Fibroblast of pulmonary artery (primary cell): ENCODE results near the gene FRMD4A.
"Not testable (repeated sequence)": the region's sequence is repeated elsewhere in the genome, so short reads cannot be mapped to it uniquely, and the experiment has no call there.

Experiments used
- DNase-seq: peaks from one replicate; pipeline ENCODE4 v3.0.0-alpha.2; 2010; ENCODE audit warnings: low read depth
- H3K4me3 ChIP-seq: replicated peaks from 2 replicates; pipeline ENCODE4 v1.5.1; 2011; ENCODE audit warnings: low read depth, mild to moderate bottlenecking, control low read depth, low read length, moderate library complexity
- TF ChIP-seq, protein P1 (sequence below): IDR thresholded peaks from 2 replicates; pipeline ENCODE4 v1.5.1; 2011; ENCODE audit warnings: mild to moderate bottlenecking, control low read depth, low read length, inconsistent platforms; ENCODE audit errors: missing control alignments

The FRMD4A gene

DNA sequence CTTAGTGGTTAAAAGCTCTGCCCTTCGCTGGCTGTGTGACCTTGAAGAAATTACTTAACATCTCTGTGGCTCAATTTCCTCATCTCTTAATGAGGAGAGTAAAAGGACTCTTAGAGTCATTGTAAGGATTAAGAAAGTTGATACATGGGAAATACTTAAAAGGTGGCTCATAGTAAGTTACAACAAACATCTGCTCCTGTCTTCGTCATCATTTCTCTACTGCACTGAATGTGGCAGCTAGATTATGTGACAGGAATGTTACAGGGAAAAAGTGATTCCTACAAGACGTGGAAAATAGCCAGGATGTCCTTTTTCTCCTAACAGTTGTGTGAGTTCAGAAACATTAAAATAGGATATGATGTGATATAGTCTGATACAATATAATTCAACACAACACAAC is 184.7 kb downstream of the FRMD4A start:
- DNase-seq = peak; percentile 66
- TF ChIP-seq, protein P1, sequence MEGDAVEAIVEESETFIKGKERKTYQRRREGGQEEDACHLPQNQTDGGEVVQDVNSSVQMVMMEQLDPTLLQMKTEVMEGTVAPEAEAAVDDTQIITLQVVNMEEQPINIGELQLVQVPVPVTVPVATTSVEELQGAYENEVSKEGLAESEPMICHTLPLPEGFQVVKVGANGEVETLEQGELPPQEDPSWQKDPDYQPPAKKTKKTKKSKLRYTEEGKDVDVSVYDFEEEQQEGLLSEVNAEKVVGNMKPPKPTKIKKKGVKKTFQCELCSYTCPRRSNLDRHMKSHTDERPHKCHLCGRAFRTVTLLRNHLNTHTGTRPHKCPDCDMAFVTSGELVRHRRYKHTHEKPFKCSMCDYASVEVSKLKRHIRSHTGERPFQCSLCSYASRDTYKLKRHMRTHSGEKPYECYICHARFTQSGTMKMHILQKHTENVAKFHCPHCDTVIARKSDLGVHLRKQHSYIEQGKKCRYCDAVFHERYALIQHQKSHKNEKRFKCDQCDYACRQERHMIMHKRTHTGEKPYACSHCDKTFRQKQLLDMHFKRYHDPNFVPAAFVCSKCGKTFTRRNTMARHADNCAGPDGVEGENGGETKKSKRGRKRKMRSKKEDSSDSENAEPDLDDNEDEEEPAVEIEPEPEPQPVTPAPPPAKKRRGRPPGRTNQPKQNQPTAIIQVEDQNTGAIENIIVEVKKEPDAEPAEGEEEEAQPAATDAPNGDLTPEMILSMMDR = no peak
- no peak overlapping the region for H3K4me3 ChIP-seq

DNA sequence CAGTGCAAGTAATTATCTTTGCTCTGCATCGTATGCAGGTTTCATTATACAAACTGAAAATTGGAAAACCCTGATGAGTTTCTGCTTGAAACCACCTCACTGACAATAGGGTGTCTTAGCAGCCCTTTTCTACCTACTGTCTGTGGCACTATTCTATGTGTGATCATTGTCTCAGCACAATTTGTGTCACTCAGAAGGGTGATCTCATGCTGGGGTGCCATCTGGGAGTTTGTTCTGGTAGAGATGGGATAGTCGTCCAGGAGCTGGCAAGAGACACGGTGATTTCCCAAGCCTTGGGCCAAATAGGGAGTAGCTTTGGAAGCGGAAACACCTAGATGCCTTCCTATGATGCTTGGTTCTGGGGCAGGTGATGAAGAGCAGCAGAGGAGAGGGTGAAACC is 186.3 kb downstream of the FRMD4A start:
- H3K4me3 ChIP-seq = no peak overlapping the region
- no peak for DNase-seq
- TF ChIP-seq, protein P1 = no peak

DNA sequence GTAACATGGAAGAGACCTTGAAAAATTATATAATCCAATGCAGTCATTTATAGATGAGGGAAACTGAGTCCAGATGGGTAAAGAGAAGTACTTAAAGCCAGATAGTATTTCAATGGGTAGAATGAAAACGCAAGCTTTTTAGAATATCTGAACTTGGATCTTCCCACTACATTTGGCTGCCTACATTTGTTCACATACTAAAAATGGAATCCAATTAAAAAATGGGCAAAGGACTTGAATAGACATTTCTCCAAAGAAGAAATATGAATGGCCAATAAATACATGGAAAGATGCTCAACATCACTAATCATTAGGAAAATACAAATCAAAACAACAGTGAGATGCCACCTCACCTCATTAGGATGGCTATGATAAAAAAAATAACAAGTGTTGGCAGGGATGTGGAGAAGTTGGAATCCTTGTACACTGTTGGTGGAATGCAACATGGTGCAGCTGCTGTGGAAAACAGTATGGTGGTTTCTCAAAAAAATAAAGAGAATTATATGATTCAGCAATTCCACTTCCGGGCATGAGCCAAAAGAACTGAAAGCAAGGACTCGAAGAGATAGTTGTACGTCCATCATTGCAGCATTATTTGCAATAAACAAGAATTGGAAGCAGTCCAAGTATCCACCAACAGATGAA is 188.0 kb downstream of the FRMD4A start:
- DNase-seq = no peak
- TF ChIP-seq, protein P1 = no peak
- H3K4me3 ChIP-seq = no peak overlapping the region

DNA sequence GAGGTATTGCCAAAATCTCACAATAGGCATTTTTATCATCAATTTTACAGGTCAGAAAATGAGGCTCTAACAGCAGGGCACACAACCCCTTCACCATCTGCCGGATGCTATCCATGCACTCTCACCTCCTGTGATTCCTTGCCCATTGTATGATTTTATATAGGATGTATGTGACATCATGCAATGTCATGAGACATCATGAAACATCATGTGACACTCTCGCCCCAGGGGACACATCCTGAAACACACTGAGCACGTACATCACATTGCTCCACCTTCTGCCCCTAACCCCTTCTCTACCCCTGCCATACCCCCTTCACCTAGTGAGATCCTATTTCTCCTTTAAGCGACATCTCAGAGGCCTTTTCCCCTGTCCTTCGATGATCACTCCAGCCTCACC is 189.4 kb downstream of the FRMD4A start:
- no peak for DNase-seq
- TF ChIP-seq, protein P1 = no peak
- H3K4me3 ChIP-seq = no peak overlapping the region

DNA sequence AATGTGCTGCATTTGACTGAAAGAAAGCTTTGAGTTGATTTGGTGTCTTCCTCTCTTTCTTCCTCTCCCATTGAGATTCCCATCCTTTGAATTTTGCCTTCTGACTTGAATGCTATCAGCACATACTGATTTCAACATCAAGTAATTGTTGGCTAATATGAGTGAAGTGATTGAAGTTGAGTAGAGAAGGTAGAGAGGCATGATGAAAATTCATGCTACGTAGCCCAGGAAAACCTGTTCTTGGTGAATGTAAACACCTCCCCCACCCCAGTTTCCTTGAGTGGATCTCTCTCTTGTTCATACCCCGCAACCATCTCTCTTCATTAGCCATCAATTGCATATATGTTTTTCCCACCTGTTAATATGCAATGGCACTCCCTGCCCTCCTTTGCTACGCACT is 193.3 kb downstream of the FRMD4A start:
- H3K4me3 ChIP-seq = no peak overlapping the region
- DNase-seq = no peak
- TF ChIP-seq, protein P1 = no peak

DNA sequence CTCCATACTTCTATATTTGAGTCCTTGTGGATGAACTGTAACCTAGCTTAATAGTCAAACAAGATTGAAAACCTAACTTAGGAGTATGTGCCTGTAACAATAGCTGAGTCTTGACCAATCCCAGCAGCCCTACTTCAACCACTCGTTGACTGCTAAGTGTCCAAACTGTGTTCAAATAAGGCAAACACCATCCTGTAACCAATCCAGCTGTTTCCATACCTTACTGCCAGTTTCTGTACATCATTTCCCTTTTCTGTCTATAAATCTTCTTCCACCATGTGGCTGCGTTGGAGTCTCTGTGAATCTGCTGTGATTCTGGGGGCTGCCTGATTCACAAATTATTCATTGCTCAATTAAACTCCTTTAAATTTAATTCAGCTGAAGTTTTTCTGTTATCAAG is 195.5 kb downstream of the FRMD4A start:
- not testable (repeated sequence) for DNase-seq, H3K4me3 ChIP-seq

DNA sequence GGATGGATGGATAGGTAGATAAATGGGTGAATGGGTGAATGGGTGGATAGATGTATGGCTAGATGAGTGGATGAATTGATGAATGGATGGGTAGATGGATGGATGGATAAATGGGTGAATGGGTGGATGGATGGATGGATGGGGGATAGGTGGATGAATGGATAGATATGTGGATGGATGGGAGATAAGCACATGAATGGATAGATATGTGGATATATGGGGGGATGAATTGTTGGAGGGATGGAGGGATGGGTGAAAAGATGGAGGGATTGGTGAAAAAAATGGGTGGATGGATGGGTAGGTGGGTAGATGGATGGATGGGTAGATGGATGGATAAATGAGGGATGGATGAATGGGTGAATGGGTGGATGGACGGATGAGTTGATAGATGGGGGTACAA is 196.4 kb downstream of the FRMD4A start:
- H3K4me3 ChIP-seq = no peak overlapping the region
- no peak for DNase-seq
- TF ChIP-seq, protein P1 = no peak
